8988T (cell line): ENCODE results near the gene AGAP1.

Experiments
- DNase-seq: peaks from one replicate; pipeline ENCODE4 v3.0.0; 2011

Gene AGAP1

DNA sequence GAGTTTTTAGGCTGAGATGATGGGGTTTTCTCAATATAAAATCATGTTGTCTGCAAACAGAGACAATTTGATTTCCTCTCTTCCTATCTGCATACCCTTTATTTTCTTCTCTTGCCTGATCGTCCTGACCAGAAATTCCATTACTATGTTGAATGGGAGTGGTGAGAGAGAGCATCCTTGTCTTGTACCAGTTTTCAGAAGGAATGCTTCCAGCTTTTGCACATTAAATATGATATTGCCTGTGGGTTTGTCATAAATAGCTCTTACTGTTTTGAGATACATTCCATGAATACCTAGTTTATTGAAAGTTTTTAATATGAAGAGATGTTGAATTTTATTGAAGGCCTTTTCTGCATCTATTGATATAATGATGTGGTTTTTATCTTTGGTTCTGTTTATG lies 492.5 kb downstream of the AGAP1 start:
- no peak for DNase-seq

DNA sequence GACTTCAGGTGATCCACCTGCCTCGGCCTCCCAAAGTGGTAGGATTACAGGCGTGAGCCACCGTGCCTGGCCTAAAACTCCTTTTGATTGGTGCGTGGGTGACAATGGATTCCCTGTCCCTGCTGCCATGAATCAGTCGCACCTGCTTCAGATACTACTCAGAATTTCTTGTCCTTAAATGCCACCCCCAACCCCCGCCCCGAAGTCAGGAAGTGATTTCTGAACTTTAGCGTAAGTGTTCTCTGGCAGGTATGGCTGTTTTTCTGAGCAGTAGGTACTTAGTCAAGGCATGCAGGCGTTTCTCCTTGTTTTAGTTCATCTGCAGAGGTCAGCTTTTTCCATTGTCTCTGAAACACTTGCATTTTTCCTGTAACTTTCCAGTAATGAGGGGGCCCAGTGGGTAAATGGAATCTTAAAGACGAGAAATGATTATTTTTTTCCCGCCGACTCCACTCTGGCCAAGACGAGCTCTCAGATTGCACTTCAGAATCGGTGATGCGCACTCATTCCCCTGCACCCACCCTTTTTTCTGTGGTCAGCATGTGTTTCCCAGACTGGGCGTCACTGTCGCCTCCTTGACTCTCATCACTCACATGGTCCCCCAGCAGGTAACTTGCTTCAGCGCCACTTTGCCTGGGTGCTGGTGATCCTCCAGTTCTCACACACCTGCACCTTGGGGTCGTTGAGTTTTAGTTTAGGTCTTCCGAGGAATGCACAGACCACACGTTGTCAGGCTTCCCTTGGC lies 494.6 kb downstream of the AGAP1 start:
- DNase-seq = no peak

DNA sequence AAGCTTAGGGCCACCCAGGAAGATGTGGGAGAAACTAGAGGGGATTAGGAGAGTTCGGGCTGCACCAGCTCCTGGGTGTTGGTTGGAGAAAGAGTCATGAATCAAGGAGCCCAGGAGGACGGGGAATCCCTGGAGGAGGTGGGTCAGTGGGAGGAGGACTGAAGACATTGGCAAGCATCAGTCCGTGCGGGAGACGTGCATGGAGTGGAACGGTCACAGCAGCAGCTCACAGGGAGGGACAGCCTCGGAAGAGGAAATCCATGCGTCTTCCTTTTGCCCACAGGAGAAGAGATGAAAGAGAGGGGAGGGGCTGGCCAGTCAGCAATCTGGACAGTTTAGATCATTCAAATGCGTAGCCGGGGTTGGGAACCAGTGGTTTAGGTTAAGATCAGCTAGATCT lies 495.7 kb downstream of the AGAP1 start:
- no peak for DNase-seq

DNA sequence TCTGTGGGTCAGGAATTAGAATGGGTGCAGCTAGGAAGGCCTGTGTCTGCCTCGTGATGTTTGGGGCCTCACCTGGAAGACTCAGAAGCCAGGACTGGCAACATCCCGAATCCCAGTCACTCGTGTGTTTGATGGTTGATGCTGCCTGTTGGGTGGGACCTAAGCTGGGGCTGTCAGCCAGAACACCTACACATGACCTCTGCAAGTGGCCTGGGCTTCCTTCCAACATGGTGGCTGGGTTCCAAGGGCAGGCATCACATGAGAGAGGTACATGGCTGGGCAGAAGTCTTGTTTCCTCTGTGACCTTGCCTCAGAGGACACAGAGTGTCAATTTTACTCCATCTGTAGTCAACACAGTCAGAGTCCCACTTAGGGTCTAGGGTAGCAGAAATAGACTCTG lies 496.5 kb downstream of the AGAP1 start:
- no peak for DNase-seq

DNA sequence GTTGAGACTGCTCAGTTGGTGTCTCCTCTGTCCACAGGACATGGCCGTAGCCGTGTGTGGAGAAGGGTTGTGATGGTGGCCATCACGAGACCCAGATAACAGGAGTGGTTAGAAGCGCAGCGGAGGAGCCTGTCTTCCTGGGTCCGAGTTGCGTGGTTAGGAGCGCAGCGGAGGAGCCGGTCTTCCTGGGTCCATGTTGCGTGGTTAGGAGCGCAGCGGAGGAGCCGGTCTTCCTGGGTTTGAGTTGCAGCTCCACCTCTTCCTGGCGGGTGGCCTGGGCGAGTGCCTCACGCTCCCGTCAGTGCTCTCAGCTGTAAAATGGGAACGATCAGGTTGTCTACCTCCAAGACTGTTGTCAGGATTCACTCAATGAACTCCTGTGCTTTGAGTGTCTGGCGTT lies 498.2 kb downstream of the AGAP1 start:
- no peak for DNase-seq

DNA sequence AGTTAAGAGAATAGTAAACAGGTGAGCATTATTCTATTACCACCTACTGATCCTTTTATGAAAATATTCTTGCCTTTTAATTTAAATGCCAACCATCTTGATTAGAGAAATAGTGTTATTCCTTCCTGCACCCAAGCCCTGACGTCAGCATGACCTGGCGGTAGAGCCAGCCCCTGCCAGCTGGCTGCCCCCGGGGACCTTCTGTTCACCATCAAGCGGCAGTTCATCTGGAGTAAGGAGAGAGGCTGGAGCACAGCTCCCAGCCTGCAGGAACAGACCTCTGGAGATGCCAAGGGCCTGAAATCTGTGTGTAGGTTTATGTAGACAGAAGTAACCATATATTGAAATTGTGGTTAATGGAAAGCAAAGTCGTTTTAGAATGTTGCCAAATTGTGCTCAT lies 502.6 kb downstream of the AGAP1 start:
- DNase-seq = no peak

DNA sequence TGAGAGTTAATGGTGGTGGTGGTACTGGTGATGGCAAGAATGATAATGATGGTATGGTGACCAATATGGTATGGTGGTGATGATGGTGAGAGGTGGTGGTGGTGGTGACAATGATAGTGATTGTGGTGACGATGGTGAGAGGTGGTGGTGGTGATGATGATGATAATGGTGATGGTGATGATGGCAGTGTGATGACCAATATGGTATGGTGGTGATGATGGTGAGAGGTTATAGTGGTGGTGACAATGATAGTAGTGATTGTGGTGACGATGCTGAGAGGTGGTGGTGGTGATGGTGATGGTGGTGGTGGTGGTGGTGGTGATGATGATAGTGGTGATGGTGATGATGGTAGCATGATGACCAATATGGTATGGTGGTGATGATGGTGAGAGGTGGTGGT lies 505.2 kb downstream of the AGAP1 start:
- DNase-seq = no peak

DNA sequence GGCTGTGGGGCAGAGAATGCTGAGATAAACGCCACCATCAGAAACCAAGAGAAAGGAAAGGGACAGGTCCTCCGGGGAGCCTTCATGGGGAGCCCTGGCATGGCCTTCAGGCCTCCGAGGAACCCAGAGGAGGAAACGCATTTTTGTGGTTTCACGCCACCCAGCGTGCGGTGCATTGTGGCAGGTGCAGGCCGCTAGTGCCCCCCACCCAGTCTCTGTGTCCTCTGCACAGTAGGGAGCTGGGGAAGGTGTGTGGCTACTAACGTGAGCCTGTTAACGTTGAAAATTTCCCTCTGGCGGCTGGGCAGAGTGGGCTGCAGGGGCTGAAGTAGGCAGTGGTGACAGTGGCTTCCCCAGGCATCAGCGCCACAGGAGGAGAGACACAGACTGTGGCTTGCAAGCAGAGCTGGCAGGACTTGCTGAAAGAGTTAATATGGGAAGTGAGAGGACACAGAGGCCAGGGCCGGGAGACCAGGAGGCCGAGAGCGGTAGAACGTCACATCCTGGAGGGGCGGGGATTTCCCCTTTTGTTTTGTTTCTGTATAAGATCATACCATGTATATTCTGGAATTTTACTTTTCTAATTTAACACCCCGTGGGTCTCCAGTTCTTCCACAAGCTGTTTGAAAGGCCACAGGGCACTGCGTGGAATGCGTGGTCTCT lies 507.5 kb downstream of the AGAP1 start:
- no peak for DNase-seq

DNA sequence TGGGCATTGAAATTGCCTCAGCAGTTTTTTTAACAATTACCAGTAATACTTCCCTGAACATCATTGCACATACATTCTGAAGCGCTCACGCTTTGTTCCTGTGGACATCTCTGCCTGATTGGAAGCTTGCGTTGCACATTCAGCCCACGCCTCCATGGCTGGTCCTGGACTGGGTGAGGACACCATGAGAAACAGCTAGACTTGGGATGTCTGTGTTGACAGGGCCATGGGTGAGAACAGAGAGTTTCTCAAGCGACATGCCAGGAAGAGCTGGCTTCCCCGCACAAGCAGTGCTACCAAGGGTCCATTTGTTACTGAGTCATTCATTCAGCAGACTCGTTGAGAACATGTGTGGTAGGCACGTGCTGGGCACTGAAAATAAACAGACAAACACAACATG lies 508.0 kb downstream of the AGAP1 start:
- no peak for DNase-seq

DNA sequence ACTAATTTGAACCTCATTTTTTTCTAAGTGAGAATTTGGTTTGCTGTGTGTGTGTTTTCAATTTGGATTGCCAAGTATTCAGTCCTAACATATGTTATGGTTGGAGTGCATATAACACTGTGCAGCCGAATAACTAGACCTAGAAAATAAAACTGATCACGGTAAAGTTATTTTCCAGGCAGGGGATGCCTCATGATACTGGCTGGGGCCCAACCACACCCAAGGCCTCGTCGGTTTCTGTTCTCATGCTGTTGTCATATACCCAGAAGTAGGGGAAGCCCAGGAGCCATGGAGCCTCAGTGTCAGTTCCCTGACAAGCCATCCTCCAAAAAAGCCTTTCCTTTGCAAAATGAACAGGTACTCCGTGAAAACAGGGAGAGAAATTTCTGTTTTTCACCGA lies 514.2 kb downstream of the AGAP1 start:
- DNase-seq = no peak

DNA sequence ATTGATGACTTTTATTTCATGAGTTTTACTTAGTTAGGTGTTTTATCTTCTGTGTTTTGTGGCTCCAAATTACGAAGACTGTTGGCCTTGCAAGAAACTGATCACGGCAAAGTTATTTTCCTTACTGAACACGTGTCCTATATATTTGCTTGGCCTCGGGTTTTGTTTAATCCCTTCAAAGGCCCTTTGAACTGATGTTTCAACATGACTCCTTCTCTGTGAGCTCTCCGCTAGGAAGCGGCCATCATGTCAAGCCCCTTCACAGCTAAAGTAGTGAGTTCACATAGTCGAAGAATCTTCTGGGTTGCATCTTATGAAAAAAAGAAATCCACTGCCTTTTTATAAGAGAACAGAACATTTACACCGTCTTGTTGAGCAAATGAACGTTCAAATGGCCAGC lies 515.0 kb downstream of the AGAP1 start:
- DNase-seq = no peak

DNA sequence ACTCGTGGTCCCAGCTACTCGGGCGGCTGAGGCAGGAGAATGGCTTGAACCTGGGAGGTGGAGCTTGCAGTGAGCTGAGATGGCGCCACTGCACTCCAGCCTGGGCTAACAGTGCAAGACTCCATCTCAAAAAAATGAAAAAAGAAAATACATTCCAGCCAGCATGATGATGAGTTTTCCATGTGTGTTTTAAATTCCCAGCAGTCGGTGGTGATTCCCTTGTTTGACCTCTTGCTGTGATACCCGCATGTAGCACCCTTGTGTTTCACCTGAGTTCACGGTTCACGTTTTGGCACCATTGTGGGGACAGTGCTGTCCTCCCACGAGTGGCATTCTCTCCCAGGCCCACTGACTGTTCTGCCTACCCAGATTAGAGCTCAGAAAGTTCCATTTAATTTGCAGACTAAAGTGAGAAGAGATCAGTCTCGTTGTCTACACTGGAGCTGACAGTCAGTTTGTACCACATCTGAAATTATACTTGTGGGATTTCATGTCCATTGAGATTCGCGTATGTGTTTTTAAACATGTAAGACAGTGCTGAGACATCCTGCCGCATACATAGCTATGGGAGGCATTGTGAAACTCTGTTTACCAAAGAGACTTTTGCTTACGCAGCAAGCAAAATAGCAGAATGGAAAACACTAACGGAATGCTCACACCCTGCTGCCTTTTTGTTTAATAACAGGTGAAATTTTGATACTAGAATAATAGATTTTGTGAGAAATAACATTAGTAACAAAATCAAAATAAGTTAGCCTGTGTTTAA lies 517.3 kb downstream of the AGAP1 start:
- DNase-seq = no peak

DNA sequence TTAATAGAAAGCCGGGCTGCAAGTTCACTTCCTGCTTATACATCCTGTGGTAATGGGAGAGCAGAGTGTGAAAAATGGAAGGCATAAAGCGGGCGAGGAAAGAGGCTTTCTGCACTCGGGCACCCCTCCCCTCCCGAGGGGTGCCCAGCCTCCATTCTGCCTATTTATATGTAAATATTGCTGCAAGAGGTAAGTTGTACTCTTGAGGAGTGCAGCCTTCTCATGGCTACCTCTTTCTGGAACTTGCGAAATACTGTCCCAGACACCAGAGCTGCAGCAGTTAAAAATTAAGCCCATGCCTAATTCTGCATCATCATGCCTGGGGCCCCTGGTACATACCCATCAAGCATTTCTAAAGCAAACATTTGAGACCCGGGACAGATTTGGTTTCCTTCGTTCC lies 518.3 kb downstream of the AGAP1 start:
- no peak for DNase-seq

DNA sequence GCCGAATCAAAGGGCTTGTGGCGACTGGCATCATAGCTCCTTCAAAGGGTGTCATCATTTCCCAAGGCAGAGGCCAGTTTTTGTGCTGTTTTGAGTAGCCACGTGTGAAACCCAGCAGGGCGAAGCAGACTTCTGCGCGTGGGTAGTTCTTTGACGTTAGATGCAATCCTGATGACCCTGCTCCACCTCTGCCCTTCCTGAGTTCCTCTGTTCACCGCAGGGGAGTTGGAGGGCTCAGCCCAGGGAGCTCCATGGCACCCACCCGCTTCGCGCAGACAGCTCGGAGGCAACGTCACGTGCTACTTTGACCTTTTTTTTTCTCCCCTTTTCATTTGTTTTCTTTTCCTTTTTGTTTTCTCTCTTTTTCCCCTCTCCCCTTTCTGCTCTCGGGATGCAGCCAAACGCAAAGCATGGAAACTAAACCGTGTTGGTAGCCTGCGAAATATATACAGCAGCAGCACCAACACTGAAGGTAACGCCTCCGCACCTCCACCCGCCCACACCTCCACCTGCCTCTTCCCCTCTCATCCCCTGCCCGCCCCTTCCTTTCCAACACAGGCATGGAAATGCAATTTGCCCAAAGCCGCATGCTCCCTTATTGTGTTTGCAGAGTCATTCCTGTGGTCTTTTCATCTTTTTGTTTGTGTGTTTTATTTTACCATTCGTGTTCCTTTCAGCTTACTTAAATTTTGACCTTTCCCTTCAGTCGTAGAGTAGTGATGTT lies 520.7 kb downstream of the AGAP1 start:
- no peak for DNase-seq

DNA sequence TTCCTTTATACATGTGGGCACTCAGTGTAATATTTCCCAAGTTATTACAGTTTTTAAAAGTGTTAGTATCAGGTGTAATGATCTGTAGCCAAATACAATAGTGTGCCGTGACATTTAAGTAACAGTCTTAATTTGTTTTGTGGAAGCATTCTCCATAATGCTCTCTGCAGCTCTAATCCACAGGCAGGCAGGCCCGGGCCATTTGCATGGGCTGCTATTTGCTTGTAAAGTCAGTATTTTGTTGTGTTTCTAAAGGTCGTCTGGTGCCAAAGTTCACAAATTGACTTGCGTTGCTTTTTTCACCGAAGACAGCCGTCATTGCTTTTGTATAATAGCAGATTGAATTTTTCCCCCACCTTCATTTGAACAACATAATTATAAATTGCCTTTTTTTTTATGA lies 521.3 kb downstream of the AGAP1 start:
- no peak for DNase-seq

DNA sequence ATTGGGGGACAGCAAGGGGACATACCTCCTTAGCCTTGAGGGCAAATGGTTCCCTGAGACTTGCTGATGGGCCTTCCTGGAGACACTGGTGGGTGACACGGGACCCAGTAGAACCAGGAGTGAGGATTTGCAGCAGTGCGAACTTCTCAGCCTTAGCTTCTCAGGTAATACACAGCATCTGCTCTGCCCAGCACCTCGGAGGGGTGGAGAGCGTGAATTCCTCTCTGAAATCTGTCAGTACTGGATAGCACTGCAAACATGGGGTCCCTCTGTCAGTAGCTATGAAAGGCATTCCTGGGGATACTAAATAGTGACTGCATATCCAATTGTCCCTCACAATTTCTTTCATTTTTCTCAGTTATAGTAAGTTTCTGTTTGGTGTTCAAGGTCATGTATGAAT lies 522.7 kb downstream of the AGAP1 start:
- DNase-seq = no peak

DNA sequence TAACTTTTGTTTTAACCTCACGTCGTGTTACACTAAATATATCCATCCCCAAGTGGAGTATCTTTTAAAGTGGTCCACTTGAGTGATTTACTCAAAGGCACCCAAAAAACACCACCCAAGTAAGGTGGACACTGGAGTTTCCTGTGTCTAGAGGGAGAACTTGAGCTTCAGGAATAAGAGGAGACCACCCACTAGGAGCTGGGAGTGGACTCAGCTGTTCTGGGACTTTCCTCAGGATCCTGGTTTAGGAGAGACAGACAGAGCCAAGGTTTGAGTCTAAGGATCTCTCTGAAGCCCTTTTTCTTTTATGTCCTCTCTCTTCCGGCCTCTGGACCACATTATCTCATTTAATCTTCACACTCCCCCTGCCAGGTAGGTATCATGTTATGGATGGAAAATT lies 523.6 kb downstream of the AGAP1 start:
- DNase-seq = no peak

DNA sequence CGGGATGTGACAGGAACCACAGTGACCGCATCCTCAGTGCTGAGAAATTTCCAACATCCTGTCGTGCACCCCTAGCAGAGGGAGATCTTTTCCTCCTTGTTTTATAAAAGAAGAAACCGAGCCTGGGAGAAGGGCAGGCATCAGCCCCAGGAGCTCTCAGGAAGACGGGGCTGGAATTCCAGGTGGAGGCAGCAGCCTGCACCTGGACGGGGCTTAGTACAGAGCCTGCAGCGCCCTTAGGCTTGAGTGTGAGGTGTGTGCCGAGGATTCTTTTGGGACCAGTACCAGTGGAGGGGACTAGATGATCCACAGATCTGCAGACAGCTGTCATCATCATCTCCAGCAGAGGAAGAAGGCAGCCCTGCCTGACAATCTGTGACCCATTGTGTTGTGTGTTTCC lies 525.6 kb downstream of the AGAP1 start:
- no peak for DNase-seq

DNA sequence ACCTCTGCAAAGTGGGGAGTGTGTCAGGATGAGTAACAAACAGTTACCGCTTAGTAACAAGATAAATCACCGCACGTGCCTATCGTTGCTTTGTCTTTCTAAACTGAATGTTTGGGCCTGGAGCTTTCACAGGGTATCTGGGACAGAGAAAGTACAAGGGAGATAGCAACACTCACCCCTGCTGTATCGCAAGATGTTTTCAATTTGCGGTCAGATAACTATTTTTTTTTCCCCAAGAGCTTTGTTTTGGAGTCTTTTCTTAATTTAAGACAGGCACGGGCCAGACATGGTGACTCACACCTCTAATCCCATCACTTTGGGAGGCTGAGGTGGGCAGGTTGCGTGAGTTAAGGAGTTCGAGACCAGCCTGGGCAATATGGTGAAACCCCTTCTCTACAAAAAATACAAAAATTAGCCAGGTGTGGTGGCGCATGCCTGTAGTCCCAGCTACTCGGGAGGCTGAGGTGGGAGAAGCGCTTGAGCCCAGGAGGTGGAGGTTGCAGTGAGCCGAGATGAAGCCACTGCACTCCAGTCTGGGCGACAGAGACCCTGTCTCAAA lies 527.7 kb downstream of the AGAP1 start:
- DNase-seq = no peak

DNA sequence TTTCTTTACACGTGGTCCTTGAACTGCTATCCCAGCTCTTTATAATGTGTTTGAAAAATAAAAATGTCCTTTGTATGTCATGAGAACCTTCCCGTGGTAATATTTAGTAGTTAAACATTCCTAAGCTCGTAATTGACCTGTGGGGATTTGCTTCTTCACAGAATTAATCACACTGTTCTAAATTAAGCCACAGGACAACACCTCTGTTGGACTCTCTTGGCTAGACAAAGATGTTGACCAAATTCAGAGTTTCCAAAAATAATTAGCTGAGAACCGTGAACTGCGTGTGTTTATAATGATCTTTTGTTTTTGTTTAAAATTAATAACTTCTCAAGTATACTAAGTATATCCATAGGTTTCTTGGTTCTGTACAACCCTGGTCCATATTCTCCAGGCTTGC lies 528.3 kb downstream of the AGAP1 start:
- no peak for DNase-seq

DNA sequence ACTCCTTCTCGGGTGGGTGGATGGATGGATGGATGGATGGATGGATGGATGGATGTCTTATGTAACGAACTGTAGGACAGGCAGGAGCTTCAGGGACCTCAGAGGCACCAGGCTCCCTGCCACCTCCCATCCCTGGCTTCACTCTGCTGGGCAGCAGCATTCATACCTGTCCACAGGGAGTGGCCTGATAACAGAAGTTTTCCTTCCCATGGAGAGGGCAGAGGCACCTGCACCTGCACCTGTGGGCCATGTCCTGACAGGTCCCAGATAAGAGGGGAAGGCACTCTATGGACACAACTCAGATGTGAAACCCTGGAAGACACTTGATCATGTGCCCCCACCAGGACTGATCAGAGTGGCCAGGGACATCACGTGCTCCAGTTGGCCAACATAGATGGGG lies 532.0 kb downstream of the AGAP1 start:
- DNase-seq = no peak

DNA sequence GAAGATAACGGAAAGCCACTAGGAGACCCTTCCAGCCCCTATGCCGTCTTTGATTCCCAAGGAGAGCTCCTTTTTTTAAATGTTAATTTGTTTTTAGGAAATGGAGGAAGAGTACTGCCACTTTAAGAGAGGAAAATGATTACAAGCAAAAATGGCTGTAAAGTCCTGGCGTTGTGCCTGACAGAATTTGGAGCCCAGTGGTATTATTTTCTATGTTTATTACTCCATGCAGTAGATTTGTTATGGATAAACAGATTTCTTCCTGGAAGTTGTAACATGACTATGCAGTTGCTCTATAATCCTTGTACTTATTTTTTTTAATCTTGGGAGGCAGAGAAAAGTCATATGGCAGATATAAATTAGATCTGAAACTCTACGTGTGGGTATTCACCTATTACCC lies 533.0 kb downstream of the AGAP1 start:
- DNase-seq = no peak

DNA sequence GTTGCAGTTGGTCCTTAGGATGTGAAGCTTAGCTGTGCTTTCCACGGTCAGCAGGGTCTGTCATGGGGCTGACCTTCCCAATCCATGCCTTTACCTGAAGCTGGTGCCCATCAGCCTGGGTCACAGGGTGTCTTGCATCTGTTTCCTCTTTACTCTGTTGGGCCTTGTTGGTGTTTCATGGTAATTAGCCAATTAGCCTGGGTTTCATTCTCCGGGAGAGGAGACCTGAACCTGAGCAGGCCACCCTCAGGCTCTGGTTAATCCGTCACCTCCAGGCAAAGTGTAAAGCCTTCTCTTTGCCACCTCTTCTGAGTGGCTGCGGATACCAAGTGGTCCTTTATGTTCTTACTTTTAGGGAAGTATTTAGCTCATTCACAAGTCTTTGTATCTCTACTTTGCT lies 534.2 kb downstream of the AGAP1 start:
- no peak for DNase-seq
